RPMI7951 (cell line): ENCODE measurements around the gene S1PR1. TPM values are rescaled to one million over a fixed set of nuclear protein-coding genes. Genes with fewer than 3 reads are reported as not detected.
"Not testable (repeated sequence)": the region's sequence is repeated elsewhere in the genome, so short reads cannot be mapped to it uniquely, and the experiment has no call there.

Experiments
- DNase-seq: peaks from one replicate; pipeline ENCODE4 v3.0.0-alpha.2; 2012; ENCODE audit warnings: low read depth
- total RNA-seq: library from RNA; depleted of rRNA; stranded (reverse); fragments of >200 nt; shearing (Covaris generic); gene quantifications from 2 replicates; pipeline ENCODE4 v1.2.3, GENCODE V29; 2014; rRNA removed

Gene S1PR1
- 0.39 and 0.84 TPM in 2 replicates for total RNA-seq

- peak; percentile 45 for DNase-seq
Observed at GRCh38 chr1:101236516-101237228, at the start of gene S1PR1. Gene S1PR1 (plus strand): TSS chr1:101237019. CDS start chr1:101238985, 1,966 bp downstream.

DNA sequence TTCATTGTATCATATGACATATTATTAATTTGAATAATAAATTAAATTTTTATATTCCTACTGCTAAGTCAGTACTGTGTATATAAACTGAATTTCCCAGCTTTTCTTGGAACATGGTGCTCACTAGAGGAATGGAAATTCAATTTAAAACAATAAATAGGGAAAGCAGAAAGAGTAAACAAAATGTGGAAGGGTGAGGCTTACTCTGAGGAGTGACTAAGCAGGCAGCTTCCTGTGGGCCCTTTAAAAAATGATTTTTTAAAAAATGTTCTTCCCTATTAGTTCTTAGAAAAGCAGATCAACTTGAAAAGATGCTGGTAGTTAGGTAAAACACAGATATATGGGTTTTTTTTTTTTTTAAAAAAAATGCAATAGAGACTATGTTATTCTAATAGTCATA is 49.5 kb upstream of the S1PR1 start:
- no peak for DNase-seq

GRCh38 chr1:101188331-101188730 is 48.5 kb upstream of the S1PR1 start:
- no peak for DNase-seq

GRCh38 chr1:101188968-101189367 is 47.9 kb upstream of the S1PR1 start:
- DNase-seq = not testable (repeated sequence)

- no peak for DNase-seq
Observed at GRCh38 chr1:101190441-101190840, 46.4 kb upstream of the S1PR1 start.

GRCh38 chr1:101191049-101191448 is 45.8 kb upstream of the S1PR1 start:
- no peak for DNase-seq

DNA sequence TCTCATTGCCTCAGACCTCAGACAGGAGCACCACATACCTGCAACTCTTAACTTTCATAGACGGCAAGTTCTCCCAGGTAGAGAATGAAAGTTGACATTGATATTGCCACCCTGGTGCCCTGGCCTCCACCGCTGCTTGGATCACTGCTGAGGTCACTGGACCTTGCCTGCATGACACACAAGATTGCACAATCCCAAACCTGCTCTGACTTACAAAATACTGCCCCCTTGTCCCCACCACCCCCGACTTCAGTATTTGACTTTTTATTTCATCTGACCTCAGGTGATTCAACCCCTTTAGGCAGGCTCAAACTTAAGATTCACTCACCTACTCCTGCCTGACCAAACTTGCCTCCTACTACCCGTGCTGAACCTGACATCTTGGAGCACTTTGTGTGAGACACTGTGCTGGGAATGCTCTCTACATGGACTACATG is 43.1 kb upstream of the S1PR1 start:
- no peak for DNase-seq

DNA sequence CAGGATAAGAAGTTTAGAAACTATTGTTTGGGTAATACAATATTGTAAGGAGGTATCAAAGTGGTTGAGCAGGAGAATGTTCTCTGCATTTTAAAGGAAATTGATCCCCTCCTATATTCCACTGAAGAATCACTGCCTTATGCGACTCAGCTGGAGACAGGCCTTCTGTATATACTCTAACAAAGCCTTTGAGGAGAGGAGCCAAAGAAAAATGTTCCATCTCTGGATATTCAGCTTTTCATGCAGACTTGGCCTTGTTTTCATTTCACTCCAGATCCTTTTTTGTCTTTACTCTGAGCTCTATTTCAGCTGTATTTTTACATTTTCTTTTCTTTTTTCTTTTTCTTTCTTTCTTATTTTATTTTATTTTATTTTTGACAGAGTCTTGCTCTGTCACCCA is 42.1 kb upstream of the S1PR1 start:
- no peak for DNase-seq

DNA sequence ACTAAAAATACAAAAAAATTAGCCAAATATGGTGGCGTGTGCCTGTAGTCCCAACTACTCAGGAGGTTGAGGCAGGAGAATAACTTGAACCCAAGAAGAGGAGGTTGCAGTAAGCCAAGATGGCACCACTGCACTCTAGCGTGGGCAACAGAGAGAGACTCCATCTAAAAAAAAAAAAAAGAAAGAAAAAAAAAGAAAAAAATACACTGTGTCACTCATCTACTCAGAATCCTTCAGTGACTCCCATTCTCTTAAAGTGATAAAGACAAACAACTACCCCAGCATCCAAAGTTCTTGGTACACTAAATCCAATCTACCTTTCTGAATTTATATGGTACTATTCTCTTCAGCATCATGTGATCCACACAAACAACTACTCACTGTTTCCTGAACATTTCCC is 40.2 kb upstream of the S1PR1 start:
- DNase-seq = no peak

GRCh38 chr1:101198842-101199636 is 37.8 kb upstream of the S1PR1 start:
- no peak for DNase-seq

- no peak for DNase-seq
Observed at GRCh38 chr1:101199637-101199982, 37.2 kb upstream of the S1PR1 start.

- peak; percentile 69 for DNase-seq
Observed at GRCh38 chr1:101200513-101200912, 36.3 kb upstream of the S1PR1 start.

GRCh38 chr1:101203820-101204540 is 32.8 kb upstream of the S1PR1 start:
- DNase-seq = peak; percentile 25

GRCh38 chr1:101205457-101205856 is 31.4 kb upstream of the S1PR1 start:
- no peak for DNase-seq

DNA sequence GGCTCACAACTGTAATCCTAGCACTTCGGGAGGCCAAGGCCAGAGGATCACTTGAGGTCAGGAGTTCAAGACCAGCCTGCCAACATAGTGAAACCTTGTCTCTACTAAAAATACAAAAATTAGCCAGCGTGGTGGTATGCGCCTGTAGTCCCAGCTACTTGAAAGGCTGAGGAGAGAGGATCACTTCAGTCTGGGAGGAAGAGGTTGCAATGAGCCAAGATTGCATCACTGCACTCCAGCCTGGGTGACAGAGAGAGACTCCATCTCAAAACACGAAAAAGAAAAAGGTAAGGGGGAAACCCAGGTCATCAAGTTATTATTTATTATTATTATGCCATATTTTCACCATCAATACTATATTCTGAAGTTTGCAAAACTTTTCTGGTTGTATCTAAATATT is 30.7 kb upstream of the S1PR1 start:
- not testable (repeated sequence) for DNase-seq

DNA sequence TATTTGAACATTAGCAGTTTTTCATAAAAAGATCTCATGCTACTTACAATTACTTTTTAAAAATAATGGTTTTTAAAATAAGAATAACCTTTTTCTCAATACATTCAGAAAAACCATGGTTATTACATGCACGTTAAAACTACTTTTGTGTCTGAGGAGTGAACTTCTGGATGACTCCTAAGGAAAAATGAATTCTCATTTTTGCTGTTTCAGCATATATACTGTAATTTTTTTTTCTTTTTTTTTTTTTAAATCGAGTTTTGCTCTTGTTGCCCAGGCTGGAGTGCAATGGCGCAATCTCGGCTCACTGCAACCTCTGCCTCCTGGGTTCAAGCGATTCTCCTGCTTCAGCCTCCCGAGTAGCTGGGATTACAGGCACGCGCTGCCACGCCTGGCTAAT is 29.5 kb upstream of the S1PR1 start:
- not testable (repeated sequence) for DNase-seq

GRCh38 chr1:101207891-101208290 is 28.9 kb upstream of the S1PR1 start:
- no peak for DNase-seq

DNA sequence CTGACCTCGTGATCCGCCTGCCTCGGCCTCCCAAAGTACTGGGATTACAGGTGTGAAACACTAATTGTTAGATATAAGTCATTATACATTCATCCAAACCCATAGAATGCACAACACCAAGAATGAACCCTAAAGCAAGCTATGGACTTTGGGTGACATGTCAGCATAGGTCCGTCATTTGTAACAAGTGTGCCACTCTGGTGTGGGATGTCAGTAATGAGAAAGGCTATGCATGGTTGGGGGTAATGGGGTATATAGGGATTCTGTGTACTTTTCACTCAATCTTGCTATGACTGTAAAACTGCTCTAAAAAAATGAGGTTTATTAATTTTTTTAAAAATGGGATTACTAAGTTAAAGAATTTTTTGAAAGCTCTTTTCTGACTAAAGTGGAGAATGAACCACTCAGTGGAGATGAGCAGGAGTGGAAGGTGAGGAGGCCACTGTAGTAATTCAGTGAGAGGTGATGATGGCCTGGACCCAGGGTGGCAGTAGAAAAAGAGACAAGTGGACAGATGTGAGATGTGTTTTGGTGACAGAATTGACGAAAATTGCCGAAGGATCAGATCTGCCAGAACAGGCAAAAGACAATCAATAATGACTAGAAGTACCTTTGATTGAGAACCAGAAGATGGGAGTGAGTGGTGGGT is 21.3 kb upstream of the S1PR1 start:
- DNase-seq = no peak

GRCh38 chr1:101216623-101217022 is 20.2 kb upstream of the S1PR1 start:
- no peak for DNase-seq

DNA sequence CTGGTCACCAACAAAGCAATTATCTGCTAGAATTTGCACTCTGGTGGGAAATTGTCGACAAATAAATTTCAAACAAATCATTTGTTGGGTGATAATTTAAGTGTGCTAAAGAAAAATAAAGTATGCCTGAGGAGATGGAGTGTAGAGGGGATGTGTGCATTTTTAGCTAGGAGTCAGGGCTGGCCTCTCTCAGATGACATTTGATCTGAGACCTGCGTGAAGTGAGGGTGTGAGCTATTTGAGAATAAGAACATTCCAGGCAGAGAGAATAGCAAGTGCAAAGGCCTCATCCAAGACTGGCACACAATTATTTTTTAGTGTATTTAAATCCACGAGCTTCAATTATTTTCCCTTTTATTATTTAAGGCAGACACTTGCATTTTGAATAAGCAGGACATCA is 19.7 kb upstream of the S1PR1 start:
- no peak for DNase-seq

GRCh38 chr1:101218968-101219367 is 17.9 kb upstream of the S1PR1 start:
- DNase-seq = not testable (repeated sequence)
